Sigmoid colon (tissue), 3 donors: ENCODE results near the gene TRAF7.
"Not testable (repeated sequence)": the region's sequence is repeated elsewhere in the genome, so short reads cannot be mapped to it uniquely, and the experiment has no call there.

ENCODE experiments used
- POLR2A ChIP-seq, 2 donors: fragments of 450-650 bp; IDR thresholded peaks; one replicate each; pipeline ENCODE4 v1.6.1; 2016; ENCODE audit warnings: antibody characterized with exemption in 2 of 2, mild to moderate bottlenecking in 2 of 2, moderate library complexity in 2 of 2
- TF ChIP-seq, protein P1 (sequence below), 4 experiments: fragments of 450-650 bp in 3 of 4; fragments of 200-600 bp in 1 of 4; IDR thresholded peaks; one replicate each; pipeline ENCODE4 v1.5.1; 2016 to 2019; ENCODE audit warnings: antibody characterized with exemption in 4 of 4, mild to moderate bottlenecking in 3 of 4, moderate library complexity in 2 of 4

DNA sequence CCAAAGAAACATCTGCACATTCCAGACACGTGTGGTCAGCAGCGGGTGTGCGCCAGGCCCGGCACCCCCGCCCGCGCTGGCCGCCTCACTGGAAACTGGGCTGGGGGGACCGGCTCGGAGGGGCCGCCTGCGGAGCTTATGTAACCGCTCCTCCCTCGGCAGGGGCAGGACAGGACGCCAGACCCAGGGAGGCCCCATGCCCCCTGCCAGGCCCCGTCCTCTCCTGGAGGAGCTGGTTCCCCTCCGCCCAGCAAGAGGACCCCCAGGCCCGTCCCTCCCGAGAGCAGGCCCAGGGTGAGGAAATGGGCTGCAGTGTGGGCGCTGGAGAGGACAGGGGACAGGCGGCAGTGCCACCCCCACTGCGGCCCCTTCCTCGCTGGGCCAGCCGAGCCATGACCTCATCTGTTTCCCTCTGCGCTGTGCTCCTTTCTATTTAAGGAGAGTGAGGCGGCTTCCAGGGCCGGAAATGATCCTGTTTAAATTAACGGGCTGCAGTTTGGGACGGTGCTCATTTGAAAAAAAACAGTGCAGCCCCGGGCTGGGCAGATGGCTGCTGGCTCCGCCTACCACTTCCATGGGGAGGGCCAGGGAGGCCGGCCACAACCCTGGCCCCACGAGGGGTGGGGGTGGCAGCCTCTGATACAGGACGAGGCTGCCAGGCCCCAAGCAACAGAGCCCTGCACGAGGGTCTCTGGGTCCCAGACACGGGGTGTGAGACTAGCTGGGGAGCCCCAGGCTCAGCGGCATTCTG, 30.7 kb upstream of the TRAF7 start:
- peak in 1 of 2 donors; percentile 31 for TF ChIP-seq POLR2A (IDR thresholded peaks at IDR 0.05)
- TF ChIP-seq, protein P1, sequence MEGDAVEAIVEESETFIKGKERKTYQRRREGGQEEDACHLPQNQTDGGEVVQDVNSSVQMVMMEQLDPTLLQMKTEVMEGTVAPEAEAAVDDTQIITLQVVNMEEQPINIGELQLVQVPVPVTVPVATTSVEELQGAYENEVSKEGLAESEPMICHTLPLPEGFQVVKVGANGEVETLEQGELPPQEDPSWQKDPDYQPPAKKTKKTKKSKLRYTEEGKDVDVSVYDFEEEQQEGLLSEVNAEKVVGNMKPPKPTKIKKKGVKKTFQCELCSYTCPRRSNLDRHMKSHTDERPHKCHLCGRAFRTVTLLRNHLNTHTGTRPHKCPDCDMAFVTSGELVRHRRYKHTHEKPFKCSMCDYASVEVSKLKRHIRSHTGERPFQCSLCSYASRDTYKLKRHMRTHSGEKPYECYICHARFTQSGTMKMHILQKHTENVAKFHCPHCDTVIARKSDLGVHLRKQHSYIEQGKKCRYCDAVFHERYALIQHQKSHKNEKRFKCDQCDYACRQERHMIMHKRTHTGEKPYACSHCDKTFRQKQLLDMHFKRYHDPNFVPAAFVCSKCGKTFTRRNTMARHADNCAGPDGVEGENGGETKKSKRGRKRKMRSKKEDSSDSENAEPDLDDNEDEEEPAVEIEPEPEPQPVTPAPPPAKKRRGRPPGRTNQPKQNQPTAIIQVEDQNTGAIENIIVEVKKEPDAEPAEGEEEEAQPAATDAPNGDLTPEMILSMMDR (IDR thresholded peaks at IDR 0.05) = not testable (repeated sequence)
